HG03196 (cell line): Measurements from ENCODE around the gene TMEM218.

ENCODE experiments used
- ATAC-seq: cut with Tn5 transposase; IDR thresholded peaks from one replicate; pipeline ENCODE4 v1.9.1; 2021; ENCODE audit not compliant: unreplicated experiment

TMEM218 gene

DNA sequence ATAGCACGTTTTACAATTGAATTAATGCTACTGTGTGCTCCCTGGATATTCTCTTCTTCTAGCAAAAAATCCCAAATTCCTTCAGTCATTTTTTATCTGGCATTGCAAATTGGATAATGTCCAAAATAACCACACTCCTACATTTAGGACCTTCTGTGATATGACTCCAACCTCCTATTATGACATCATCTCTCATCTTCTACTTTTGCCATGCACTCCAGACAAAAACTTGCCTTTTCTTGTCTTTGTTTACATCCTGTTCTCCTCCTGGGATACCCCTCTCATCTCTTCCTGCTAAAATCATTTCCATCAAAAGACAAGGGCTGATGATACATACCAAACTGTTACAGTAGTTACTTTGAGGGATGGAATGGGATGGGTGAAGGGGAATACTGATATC, 20.6 kb upstream of the TMEM218 start:
- ATAC-seq, result no peak

- ATAC-seq, result no peak
These were observed 18.0 kb upstream of the TMEM218 start for GRCh38 chr11:125129316-125129993.

DNA sequence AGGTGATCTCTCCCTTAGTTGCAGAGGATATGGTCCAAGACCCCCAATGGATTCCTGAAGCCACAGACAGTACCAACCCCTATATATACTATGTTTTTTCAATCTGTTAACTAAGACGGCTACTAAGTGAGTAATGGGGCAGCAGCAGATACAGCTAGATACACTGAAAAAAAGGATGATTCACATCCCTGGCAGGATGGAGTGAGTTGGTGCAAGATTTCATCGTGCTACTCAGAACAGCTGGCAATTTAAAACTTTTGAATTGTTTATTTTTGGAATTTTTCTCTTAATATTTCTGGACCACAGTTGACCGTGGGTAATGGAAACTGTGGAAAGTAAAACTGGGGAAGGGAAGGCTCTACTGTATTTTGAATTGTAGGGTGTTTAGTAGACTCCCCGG, 17.0 kb upstream of the TMEM218 start:
- ATAC-seq, result no peak

GRCh38 chr11:125124618-125124992, 13.2 kb upstream of the TMEM218 start:
- ATAC-seq, result no peak

- no peak for ATAC-seq
These were observed 12.7 kb upstream of the TMEM218 start for GRCh38 chr11:125123947-125124617.

DNA sequence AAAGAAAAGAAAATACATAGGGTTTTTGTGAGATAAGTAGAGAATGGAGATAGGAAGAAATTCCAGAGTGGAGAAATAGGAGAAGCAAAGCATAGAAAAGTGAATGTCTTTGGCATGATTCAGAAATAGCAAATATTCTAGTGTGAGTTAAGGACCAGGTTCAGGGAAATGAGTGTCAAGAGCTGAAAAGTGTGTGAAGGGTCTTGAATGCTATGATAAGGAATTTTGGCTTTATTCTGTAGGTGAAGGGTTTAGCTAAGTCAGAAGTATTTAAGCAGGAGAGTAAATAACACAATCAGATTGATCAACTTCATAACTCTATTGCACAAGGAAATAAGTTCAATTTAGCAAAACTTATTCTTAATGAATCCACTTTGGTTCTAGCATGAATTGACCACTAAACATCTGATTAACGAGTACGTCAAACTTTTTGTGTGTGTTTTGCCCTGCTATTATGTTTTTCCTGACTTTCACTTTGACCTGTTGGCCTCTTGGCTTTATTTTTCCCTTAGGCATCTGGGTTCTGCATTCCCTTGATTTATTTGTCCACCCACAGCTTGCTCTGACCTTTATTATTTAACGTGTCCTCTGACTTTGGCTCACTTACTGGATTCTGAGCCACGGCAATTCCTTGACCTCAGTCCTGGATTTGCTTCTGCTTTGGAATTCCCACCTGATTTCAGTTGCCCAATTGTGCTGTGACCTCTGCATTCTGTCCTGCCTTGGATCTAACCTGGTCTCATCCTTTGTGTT, 11.9 kb upstream of the TMEM218 start:
- ATAC-seq, result no peak

DNA sequence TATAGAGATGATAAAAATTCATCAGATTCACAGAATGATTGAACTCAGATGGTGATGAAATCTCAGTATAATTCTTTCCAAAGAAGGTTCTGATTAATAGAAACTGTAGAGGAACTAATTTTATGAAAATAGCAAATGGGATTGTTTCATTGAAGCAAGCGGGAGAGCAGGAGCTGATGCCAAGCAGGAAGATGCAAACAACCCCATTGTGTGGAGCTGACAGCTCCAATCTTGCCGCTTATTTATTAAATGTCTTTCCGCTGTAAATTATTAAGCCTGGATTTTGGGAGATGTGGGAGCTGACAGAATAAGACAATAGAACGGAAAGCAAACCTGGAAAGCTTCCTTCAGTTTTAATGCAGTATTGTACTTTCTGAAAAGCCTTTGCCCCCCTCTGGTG, 6.0 kb upstream of the TMEM218 start:
- ATAC-seq, result no peak

DNA sequence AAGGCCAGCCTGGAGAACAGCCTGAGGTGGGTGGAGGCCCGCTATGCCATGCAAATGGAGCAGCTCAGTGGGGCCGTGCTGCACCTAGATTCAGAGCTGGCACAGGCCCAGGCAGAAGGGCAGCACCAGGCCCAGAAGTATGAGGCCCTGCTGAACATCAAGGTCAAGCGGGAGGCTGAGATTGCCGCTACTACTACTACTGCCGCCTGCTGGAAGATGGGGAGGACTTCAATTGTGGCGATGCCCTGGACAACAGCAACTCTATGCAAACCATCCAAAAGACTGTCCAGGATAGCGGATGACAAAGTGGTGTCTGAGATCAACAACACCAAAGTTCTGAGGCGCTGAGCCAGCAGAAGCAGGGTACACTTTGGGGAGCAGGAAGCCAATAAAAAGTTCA, 3.1 kb upstream of the TMEM218 start:
- ATAC-seq, result no peak

DNA sequence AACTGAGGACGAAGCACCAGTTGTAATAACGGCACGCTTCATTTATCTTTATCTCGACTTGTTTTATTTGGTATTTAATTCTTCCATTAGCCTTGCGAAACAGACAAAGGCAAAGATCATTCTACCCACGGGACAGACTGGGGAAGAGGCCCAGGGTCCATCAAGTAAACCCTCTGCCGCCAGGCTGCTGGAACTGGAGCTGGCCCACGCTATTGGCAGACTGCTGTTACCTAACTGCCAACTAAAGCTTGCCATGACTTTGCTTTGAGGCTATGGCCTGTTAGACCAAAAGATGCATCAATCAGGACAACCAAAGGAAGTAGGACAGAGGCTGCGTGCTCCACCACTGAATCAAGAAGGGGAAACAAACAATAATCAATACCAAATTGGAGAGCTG, 780 bp upstream of the TMEM218 start:
- no peak for ATAC-seq

DNA sequence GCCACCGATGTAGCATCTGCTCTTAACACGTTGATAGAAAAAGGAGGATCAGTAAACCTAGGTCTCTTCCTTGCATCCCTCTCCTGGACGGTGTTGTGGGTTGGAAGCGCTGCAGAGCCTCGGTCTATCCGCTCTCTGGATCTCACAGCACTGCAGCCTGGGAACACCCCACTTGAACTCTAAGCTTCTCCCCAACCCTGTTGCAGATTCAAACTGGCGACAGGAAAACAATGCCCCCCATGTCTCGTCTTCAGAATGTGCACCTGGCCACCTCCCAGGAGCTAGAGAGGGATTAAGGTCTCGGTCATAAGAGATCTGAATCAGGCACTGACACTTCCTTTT, 454 bp downstream of the TMEM218 start:
- no peak for ATAC-seq

DNA sequence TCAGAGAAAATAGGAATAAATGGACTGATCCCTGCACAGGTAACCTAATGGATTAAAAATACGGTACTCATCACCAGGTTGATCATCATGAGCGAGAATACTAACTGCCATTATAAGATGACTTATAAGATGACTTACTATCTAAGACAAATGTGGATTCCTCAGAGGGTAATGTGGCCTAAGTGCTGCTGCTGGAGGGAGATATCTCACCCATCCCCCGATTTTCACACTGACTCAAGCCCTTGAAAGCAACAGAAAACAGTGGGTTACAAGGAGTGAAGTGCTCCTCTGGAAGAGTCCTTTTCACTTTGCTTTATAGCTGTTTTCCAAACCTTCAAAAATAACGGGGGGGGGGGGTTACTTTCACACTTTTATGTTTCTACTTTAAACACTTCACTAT, 920 bp downstream of the TMEM218 start:
- no peak for ATAC-seq

- no peak for ATAC-seq
These were observed 3.0 kb downstream of the TMEM218 start for GRCh38 chr11:125108469-125108868.

DNA sequence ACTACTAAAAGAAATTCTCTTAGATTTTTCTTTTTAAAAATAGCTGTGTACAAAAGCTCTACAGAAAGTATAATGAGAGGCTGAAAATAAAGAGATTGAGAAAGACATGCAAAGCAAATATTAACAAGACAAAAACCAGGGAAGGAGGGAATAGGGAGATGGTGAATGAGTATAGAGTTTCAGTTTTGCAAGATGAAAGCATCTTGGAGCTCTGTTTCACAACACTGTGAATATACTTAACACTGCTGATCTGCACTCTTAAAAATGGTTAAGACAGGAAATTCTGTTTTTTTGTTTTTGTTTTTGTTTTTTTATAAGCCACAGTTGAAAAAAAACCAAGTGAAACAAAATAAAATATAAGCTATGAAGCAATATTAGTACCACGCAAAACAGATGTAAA, 5.5 kb downstream of the TMEM218 start:
- ATAC-seq, result no peak

GRCh38 chr11:125102510-125102909, 8.9 kb downstream of the TMEM218 start:
- ATAC-seq, result no peak

DNA sequence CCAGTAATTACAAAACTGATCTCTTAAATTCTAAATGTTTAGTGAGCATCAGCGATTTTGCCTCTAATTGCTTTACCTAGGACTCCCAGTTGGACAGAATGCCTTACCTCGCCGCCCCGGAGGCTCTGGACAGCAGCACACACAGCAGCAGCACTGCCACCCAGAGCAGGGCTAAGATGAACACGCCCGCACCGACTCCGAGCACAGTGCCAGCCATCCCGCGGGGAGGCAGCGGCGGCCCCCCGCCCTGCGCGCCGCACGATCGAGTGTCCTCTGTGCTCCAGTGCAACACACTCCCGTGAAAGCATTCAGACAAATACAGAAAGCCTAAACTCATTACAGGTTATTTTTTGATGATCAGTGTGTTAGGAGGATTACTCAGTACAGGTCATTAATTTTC, 9.4 kb downstream of the TMEM218 start:
- no peak for ATAC-seq

- no peak for ATAC-seq
These were observed 9.8 kb downstream of the TMEM218 start for GRCh38 chr11:125101596-125101995.

DNA sequence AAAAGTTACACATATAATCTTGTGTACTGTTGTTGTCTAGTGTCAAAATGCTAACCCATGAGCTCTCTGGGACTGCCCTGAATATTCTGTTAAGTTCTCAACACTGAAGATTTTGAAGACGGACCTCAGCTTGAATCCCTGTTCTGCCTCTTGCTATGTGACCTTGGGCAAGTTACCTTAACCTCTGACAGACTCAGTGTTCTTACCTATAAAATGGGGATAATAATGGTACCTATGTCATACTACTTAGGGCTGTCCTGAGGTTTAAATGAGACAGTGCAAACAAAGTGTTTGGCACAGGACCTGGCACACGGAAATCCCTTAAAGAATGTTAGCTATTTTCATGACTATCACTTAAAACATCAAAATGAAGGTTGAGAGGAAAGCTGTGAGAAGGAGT, 11.3 kb downstream of the TMEM218 start:
- no peak for ATAC-seq

- no peak for ATAC-seq
These were observed 16.7 kb downstream of the TMEM218 start for GRCh38 chr11:125094731-125095130.

DNA sequence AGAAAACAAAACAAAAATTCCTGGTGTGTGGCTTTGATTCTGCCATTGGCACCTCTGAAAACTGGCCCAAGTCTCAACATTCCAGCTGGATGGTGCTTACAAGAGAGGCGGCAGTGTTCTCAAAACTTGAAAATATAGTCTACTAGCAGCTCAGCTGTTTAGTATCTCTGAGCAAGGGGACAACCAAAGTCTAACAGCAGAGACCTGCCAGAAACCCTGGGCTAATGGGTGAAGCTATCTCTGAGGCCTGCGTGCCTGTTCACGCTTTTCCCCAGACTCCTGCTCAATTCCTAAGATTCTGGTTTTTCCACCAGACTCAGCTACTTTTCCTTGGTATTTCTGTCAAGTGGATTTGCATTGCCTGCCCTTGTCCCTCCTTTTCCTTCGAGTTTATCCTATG, 17.9 kb downstream of the TMEM218 start:
- ATAC-seq, result no peak

DNA sequence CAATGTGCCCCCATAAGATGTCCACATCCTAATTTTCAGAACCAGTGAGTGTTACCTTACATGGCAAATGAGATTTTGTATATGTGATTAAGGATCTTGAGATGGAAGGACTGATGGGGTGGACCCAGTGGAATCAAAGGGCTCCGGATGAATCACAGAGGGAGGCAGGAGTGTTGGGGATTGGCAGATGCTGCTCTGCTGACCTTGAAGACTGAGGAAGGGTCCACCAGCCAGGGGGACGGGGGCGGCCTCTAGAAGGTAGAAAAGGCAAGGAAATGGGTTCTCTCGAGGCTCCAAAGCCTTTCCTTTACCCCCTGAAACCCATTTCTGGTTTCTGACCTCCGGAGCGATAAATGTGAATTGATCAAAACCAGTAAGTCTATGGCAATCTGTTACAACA, 18.8 kb downstream of the TMEM218 start:
- no peak for ATAC-seq

DNA sequence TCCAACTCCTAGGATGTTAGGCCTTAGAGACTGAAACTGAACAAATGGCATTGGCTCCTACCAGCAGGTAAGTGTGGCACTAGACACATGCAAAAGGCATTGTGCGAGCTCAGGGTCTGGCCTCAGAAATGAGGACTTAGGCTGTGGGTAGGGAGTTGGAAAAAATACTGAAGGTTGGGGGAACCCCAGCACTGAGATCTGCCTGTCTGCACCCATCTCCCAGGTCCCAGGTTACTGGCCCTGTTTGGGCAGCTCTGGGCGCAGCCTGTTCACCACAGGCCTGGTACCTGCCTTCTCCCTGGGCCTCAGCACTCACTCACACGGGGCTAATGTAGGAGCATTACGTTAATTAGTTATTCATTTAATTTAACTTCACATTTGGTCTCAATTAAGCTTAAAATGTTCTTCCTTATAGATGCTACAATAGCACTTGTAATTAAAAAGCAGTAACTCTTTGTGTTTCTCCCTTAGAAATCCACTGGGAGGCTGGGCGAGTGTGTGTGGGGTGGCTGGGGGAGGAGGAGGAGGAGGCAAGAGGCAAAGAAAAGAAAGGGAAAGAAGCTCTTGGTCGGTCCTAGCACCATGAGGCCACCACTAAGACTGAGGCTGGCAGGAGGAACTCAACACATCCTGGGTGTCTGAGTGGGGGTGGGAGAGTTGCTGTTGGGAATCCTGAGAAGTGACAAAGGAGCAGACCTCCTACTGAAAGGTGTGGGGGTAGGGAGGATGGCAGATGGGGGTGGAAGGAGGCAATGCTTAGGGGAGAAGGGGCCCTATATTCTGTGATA, 19.4 kb downstream of the TMEM218 start:
- no peak for ATAC-seq
